ENCODE measurements around the gene UBE2E1. TPM values are rescaled to one million over a fixed set of nuclear protein-coding genes. Genes with fewer than 3 reads are reported as not detected.
A peak's percentile ranks its signal among the peaks of the same experiment; 100 is the strongest.

UBE2E1 gene
- total and polyA plus RNA-seq, 2 experiments from 2014 or later = 9.0 to 65.3 TPM

- TF ChIP-seq EZH2 (IDR thresholded peaks at IDR 0.05; ENCODE audit: insufficient read depth, poor library complexity, severe bottlenecking) = no peak
- TF ChIP-seq EZH2phosphoT487 (IDR thresholded peaks at IDR 0.05; ENCODE audit: insufficient read depth, low read depth) = no peak
- DNase-seq = no peak
- Histone ChIP-seq H3K27ac (no peak overlapping the region), H3K27me3 (replicated peaks; ENCODE audit: insufficient read depth) (no peaks in the 10 kb centered on the region), H3K4me1 (ENCODE audit: insufficient read depth) (peaks cover 10% of the 10 kb centered on the region; the same call in 1 of the 2 replicates), H3K4me3 (no peak overlapping the region), H3F3A (ENCODE audit: insufficient read depth) (no peaks in the 10 kb centered on the region; the same call in 1 of the 2 replicates), H3K79me2 (ENCODE audit: insufficient read depth) (peaks cover 36% of the 10 kb centered on the region), H3K4me2 (ENCODE audit: unreplicated experiment) (no peak overlapping the region), H3K9me3 (ENCODE audit: low read depth) (no peaks in the 10 kb centered on the region), H3K9me2 (ENCODE audit: insufficient read depth) (no peaks in the 10 kb centered on the region), H3K36me3 (ENCODE audit: low read depth) (peaks cover 10% of the 10 kb centered on the region; the same call in 1 of the 2 replicates), H4K20me1 (ENCODE audit: insufficient read depth) (no peaks in the 10 kb centered on the region), H2AFZ (no peak overlapping the region), H3K9ac (0 out of 2 replicates have a peak overlapping the region, but pooled peaks have one; percentile 4)
- in situ Hi-C loops (cut with MboI) = no loop called here
- WGBS, 2 experiments (ENCODE audit: low coverage in 1 of 2, low lambda C conversion rate in 2 of 2, missing lambda C conversion rate in 2 of 2) = 95 to 96% methylated on average over 2 of the region's 2 CpGs
Observed at GRCh38 chr3:23889386-23889785, 83.6 kb downstream of the UBE2E1 start.

DNA sequence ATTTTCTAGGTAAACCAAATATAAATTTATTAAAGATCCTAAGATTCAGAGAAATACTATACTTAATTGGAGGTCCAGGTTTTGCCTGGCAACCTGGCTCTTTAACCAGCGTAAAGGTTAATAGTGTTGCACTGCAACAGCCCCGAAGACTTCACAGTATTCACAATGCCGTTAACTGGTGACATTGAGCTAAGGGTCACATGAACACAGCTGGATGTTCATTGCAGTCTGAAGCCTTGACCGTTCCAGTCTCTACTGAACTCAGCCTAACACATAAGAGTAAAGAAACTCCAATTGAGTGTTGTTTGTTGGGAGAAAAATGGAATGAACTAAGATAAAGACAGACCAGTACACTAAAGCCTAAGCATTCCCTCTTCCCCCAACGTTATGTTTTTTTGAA is 84.2 kb downstream of the UBE2E1 start:
- H2AFZ ChIP-seq = no peak overlapping the region

DNA sequence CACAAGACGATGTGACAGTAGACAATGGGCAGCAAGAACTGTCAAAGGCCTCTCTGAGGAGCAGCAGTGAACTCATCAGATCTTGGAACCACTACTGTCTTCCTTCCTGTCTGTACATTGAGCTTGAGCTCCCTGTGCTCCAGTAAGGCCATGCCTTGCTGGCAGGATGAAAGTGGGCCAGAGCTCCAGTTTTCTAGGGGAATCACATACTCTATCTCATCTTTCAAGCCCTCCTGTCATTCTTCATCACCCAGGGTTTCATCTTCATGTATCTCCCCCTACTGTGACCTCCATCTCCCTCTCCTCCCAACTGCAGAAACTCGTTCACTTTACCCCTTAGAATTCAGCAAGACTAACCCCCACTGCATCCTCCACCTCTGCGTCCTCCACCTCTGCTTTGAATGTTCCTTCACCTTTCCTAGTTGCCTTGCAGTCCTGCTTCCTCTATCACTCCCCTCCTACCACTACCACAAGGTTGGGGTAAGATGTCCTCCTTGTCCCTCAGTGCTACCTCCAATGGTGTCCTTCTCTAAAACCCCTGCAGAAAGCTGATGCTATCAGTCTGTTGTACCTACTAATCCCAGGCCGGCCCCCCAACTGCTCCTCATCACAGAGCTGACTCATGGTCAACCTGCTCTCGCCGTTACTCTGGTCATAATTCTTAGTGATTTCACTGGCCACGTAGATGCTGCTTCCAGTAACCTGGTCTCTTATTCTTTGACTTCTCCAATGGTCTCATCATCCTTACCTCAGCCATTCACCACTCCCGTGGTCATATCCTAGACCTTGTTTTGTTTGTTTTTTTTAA is 88.7 kb downstream of the UBE2E1 start:
- no peak for DNase-seq
- no peak overlapping the region for H3K4me3 ChIP-seq
- H3K27ac ChIP-seq = no peak overlapping the region
- H3K4me2 ChIP-seq (ENCODE audit: unreplicated experiment) = no peak overlapping the region
- H3K4me1 ChIP-seq (ENCODE audit: insufficient read depth) = peaks cover 2% of the 10 kb centered on the region; the same call in 1 of the 2 replicates
- H3F3A ChIP-seq (ENCODE audit: insufficient read depth) = no peaks in the 10 kb centered on the region
- no peak overlapping the region for H3K9ac ChIP-seq
- no peaks in the 10 kb centered on the region for H3K9me3 ChIP-seq (ENCODE audit: low read depth)
- no peak overlapping the region for H2AFZ ChIP-seq
- no peaks in the 10 kb centered on the region for H3K9me2 ChIP-seq (ENCODE audit: insufficient read depth)
- H3K36me3 ChIP-seq (ENCODE audit: low read depth) = peaks cover 16% of the 10 kb centered on the region; the same call in 1 of the 2 replicates
- no peaks in the 10 kb centered on the region for H3K79me2 ChIP-seq (ENCODE audit: insufficient read depth)
- in situ Hi-C loops (cut with MboI) = no loop called here
- WGBS, 2 experiments (ENCODE audit: low coverage in 1 of 2, low lambda C conversion rate in 2 of 2, missing lambda C conversion rate in 2 of 2) = 79 to 88% methylated on average over 8 of the region's 8 CpGs
- H3K27me3 ChIP-seq (replicated peaks; ENCODE audit: insufficient read depth) = no peaks in the 10 kb centered on the region
- TF ChIP-seq EZH2phosphoT487 (IDR thresholded peaks at IDR 0.05; ENCODE audit: insufficient read depth, low read depth) (no peak), EZH2 (IDR thresholded peaks at IDR 0.05; ENCODE audit: insufficient read depth, poor library complexity, severe bottlenecking) (no peak)
- H4K20me1 ChIP-seq (ENCODE audit: insufficient read depth) = no peaks in the 10 kb centered on the region

More for the DNA sequence above, 84.2 kb downstream of the UBE2E1 start:
- H3K4me2 ChIP-seq (ENCODE audit: unreplicated experiment) = no peak overlapping the region
- no peak for DNase-seq
- no peaks in the 10 kb centered on the region for H4K20me1 ChIP-seq (ENCODE audit: insufficient read depth)
- no peak overlapping the region for H3K4me3 ChIP-seq
- H3F3A ChIP-seq (ENCODE audit: insufficient read depth) = no peaks in the 10 kb centered on the region; the same call in 1 of the 2 replicates
- H3K27ac ChIP-seq = no peak overlapping the region
- in situ Hi-C loops (cut with MboI) = no loop called here
- no peaks in the 10 kb centered on the region for H3K27me3 ChIP-seq (replicated peaks; ENCODE audit: insufficient read depth)
- WGBS, 2 experiments (ENCODE audit: low coverage in 1 of 2, low lambda C conversion rate in 2 of 2, missing lambda C conversion rate in 2 of 2) = 81 to 88% methylated on average over 5 of the region's 5 CpGs
- peaks cover 30% of the 10 kb centered on the region for H3K79me2 ChIP-seq (ENCODE audit: insufficient read depth)
- H3K4me1 ChIP-seq (ENCODE audit: insufficient read depth) = peaks cover 10% of the 10 kb centered on the region; the same call in 1 of the 2 replicates
- no peak overlapping the region for H3K9ac ChIP-seq
- H3K36me3 ChIP-seq (ENCODE audit: low read depth) = peaks cover 10% of the 10 kb centered on the region; the same call in 1 of the 2 replicates
- TF ChIP-seq EZH2phosphoT487 (IDR thresholded peaks at IDR 0.05; ENCODE audit: insufficient read depth, low read depth) (no peak), EZH2 (IDR thresholded peaks at IDR 0.05; ENCODE audit: insufficient read depth, poor library complexity, severe bottlenecking) (no peak)
- no peaks in the 10 kb centered on the region for H3K9me2 ChIP-seq (ENCODE audit: insufficient read depth)
- no peaks in the 10 kb centered on the region for H3K9me3 ChIP-seq (ENCODE audit: low read depth)

DNA sequence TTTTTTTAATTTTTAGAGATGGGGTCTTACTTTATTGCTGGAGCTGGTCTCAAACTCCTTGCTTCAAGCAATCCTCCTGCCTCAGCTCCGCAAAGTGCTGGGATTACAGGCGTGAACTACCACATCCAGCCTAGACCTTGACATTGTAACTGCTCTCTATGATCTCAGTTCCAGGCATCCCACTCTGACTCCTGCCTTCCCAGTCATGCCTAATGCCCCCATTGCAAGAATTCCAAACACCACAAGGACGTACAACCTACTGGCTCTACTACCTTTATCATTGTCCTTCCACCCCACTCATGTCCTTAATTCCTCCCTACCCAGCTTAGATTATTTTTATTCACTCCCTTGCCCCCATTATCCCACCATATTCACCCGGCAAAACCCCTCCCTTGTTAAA is 89.4 kb downstream of the UBE2E1 start:
- Histone ChIP-seq H3K27ac (no peak overlapping the region), H3K4me1 (ENCODE audit: insufficient read depth) (no peaks in the 10 kb centered on the region), H2AFZ (no peak overlapping the region), H3K9ac (no peak overlapping the region), H4K20me1 (ENCODE audit: insufficient read depth) (no peaks in the 10 kb centered on the region), H3K9me2 (ENCODE audit: insufficient read depth) (no peaks in the 10 kb centered on the region), H3K4me3 (no peak overlapping the region), H3K36me3 (ENCODE audit: low read depth) (peaks cover 17% of the 10 kb centered on the region; the same call in 1 of the 2 replicates), H3K9me3 (ENCODE audit: low read depth) (no peaks in the 10 kb centered on the region), H3K4me2 (ENCODE audit: unreplicated experiment) (no peak overlapping the region), H3K27me3 (replicated peaks; ENCODE audit: insufficient read depth) (no peaks in the 10 kb centered on the region), H3F3A (ENCODE audit: insufficient read depth) (no peaks in the 10 kb centered on the region), H3K79me2 (ENCODE audit: insufficient read depth) (no peaks in the 10 kb centered on the region)
- no peak for TF ChIP-seq EZH2phosphoT487 (IDR thresholded peaks at IDR 0.05; ENCODE audit: insufficient read depth, low read depth)
- TF ChIP-seq EZH2 (IDR thresholded peaks at IDR 0.05; ENCODE audit: insufficient read depth, poor library complexity, severe bottlenecking) = no peak
- 95 to 99% methylated on average over 4 of the region's 4 CpGs for WGBS, 2 experiments (ENCODE audit: low coverage in 1 of 2, low lambda C conversion rate in 2 of 2, missing lambda C conversion rate in 2 of 2)
- no peak for DNase-seq
- in situ Hi-C loops (cut with MboI) = no loop called here

Data from GM23248 (cell line).